GM20000 (cell line): ENCODE data around the gene CTNND1.
"Not testable (repeated sequence)": the region's sequence is repeated elsewhere in the genome, so short reads cannot be mapped to it uniquely, and the experiment has no call there.

Source experiments
- DNase-seq: peaks from one replicate; pipeline ENCODE4 v3.0.0; 2012; ENCODE audit warnings: low spot score
- CTCF ChIP-seq: IDR thresholded peaks from 2 replicates; pipeline ENCODE4 v1.5.1; 2012; ENCODE audit warnings: mild to moderate bottlenecking, control low read depth; ENCODE audit errors: extremely low read depth, missing control alignments

Gene CTNND1

DNA sequence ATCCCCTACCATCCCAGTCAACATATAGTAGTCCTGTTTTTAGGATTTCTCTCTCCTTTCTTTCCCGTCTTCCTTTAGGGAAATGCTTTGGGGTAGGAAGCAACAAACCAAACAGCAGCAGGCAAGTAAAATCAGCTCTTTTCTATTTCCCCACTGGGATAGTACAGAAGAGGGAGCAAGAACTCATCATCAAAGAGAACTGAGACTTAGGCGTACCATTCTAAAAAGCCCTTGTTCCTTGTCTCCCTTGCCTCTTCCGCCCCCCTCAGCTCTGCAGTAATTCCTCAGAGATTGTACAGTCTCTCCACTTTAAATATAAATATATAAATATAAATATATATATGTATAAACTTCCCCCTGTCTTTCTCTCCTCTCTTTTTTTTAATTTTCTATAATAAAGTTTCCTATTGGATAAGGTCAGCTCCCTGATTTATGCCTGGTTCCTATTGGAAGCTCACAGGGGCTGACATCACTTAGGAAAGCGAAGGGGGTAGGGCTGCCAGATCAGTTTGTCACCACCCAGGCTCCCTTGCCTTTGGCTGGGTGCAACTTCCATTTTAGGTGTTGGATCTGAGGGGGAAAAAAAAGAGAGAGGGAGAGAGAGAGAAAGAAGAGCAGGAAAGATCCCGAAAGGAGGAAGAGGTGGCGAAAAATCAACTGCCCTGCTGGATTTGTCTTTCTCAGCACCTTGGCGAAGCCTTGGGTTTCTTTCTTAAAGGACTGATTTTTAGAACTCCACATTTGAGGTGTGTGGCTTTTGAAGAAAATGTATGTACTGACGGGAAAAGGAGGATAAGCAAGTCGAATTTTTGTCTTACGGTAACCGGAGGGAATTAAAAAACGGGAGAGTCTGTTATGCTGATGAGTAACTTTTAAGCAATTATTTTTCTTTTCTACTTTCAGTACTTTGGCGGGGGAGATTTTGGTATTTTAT lies at the start of gene CTNND1:
TSS of gene CTNND1 (plus strand) at position 502 of the 934 bp plus-strand sequence. CDS start 29,677 bp downstream, outside the sequence.
- TF ChIP-seq CTCF, result no peak
- peak; percentile 89 for DNase-seq

DNA sequence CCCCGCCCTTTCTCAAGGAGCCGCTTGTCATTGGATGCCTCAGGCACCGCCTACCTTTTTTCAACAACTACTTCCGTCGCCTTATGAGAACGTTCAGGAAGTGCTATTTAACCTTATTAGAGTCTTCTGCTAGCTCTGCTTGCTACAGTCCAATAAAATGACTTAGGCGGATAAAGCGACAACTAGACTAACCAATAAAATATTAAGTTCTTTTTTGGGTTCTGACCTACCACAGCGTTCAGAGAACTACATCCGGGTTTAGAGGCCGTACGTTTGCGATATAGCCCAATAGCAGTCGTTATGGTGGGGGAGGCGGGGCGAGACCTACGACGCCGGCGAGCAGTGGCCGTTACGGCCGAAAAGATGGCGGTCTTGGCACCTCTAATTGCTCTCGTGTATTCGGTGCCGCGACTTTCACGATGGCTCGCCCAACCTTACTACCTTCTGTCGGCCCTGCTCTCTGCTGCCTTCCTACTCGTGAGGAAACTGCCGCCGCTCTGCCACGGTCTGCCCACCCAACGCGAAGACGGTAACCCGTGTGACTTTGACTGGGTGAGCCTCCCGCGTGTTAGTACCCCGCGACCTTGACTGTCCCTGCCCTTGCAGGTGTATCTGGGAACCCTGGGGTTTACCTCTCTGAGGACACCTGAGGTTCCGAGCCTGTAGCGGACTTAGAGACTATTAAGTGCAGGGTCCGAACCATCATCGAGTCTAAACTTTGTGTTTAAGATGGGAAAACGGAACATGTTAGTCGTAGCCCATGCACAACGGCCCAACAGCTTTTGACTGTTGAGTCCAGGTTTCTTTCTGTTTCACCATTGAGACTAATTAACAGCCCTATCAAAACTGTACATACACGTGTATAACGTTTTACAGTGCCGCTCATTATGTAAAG lies 49.1 kb upstream of the CTNND1 start, which contains the start of gene TMX2:
TSS of gene TMX2 (plus strand) at position 338 of the 895 bp plus-strand sequence. CDS start at position 364, 26 bp downstream.
- DNase-seq, result peak; percentile 93
- no peak for TF ChIP-seq CTCF

DNA sequence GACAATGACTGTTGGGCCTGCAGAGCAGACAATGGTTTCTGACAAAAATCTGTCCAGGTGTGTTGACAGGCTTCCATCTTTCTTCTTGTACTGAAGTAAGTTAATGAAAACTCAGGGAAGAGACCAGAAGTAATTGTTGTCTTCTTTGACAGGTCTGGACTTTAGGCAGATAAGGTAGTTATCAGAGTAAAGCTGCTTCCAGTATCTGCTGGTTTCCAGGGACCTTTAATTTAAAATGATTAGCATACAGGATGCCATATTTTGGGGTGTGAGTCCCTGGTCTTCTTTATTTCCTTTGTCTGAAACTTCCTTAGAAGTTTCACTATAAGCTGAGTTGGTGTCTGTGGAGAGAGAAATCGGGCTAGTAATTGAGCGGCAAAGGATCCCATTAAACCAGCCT lies 47.8 kb upstream of the CTNND1 start:
- no peak for DNase-seq
- no peak for TF ChIP-seq CTCF

DNA sequence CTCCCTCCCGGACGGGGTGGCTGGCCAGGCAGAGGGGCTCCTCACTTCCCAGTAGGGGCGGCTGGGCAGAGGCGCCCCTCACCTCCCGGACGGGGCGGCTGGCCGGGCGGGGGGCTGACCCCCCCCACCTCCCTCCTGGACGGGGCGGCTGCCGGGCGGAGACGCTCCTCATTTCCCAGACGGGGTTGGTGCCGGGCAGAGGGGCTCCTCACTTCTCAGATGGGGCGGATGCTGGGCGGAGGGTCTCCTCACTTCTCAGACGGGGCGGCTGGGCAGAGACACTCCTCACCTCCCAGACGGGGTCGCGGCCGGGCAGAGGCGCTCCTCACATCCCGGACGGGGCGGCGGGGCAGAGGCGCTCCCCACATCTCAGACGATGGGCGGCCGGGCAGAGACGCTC lies 44.9 kb upstream of the CTNND1 start:
- not testable (repeated sequence) for DNase-seq

DNA sequence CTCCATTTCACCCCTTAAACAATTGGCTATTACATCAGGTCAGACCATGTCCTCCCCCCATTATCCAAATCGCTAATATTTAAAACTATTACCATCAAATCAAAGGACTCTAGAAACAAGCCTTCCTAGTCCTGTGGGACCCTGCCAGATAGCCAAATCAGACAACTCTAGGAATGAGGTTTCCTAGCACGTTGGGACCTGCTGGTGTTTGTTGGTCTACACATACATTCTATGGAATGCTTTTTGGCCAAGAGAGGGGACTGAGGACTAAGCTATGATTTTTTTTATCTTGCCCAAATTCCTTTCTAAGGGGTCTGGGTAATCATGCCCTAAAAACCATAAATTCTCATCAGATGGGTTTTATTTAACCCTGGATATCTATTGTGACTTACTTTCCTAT lies 34.4 kb upstream of the CTNND1 start:
- TF ChIP-seq CTCF, result no peak
- no peak for DNase-seq

DNA sequence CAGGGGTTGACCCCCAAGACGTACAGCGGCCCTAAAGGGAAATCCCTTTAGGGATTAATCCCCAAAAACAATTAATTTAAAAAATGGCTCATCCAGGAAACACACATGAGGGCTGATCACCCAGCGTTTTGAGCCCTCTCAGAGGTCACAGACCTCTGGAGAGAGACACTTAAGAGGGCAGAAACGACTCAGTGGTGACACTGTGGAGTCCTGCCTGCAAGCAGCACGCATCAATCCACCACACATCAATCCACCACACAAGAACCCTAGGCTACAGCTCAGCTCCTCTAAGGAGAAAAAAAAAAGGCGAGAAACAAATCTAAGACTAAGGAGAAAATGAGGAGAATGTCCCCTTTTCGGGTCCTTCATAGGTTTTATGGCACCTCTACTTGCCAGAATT lies 32.8 kb upstream of the CTNND1 start:
- no peak for DNase-seq
- no peak for TF ChIP-seq CTCF

DNA sequence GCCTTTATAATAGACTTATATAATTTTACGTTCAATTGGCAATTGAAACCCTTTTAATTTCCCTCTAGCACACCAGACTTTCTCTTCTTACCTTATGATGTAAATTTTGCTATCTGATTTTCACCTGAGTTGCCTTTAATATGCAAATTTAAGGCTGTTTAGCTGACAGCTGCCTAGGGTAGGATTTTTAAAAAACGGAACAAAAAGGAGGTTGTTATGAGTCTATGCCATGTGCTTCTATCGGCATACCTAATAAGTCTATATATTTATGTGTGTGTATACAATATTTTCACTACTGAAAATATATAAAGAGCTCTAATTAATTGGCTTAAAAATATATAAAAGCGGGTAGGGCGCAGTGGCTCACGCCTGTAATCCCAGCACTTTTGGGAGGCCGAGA lies 32.1 kb upstream of the CTNND1 start:
- TF ChIP-seq CTCF, result no peak
- no peak for DNase-seq
